H9 (cell line): ENCODE results near the gene CPLX1. TPM values are rescaled to one million over a fixed set of nuclear protein-coding genes. Genes with fewer than 3 reads are reported as not detected.

Experiments
- DNase-seq: peaks from one replicate; pipeline ENCODE4 v3.0.0-alpha.2; 2017
- H2AFZ ChIP-seq: one replicate; pipeline ENCODE4 v1.6.1; 2013; ENCODE audit warnings: mild to moderate bottlenecking, low read length, control low read depth, moderate library complexity
- H2AK5ac ChIP-seq: 2 replicates; pipeline ENCODE4 v1.6.1; 2013; ENCODE audit warnings: low read length, control low read depth, mixed read lengths; ENCODE audit not compliant: insufficient read length
- H2BK120ac ChIP-seq: one replicate; pipeline ENCODE4 v1.6.1; 2013; ENCODE audit warnings: low read depth, mild to moderate bottlenecking, low read length, control low read depth, inconsistent platforms; ENCODE audit not compliant: poor library complexity, severe bottlenecking
- H2BK12ac ChIP-seq: 2 replicates; pipeline ENCODE4 v1.6.1; 2013; ENCODE audit warnings: low read length, control low read depth, mixed read lengths, low read depth; ENCODE audit not compliant: insufficient read length
- H2BK15ac ChIP-seq: 2 replicates; pipeline ENCODE4 v1.6.1; 2013; ENCODE audit warnings: low read depth, low read length, control low read depth
- H2BK20ac ChIP-seq: one replicate; pipeline ENCODE4 v1.6.1; 2013; ENCODE audit warnings: low read depth, mild to moderate bottlenecking, low read length, control low read depth, inconsistent platforms; ENCODE audit not compliant: poor library complexity, severe bottlenecking
- H2BK5ac ChIP-seq: 2 replicates; pipeline ENCODE4 v1.6.1; 2013; ENCODE audit warnings: low read length, control low read depth, mixed read lengths; ENCODE audit not compliant: insufficient read length
- H3K14ac ChIP-seq: 2 replicates; pipeline ENCODE4 v1.6.1; 2013; ENCODE audit warnings: low read length, control low read depth; ENCODE audit not compliant: insufficient read depth
- H3K18ac ChIP-seq: 2 replicates; pipeline ENCODE4 v1.6.1; 2013; ENCODE audit warnings: low read depth, mild to moderate bottlenecking, mixed read lengths, low read length, control low read depth; ENCODE audit not compliant: insufficient read length
- H3K23ac ChIP-seq: 2 replicates; pipeline ENCODE4 v1.6.1; 2013; ENCODE audit warnings: low read length, control low read depth, mixed read lengths, low read depth; ENCODE audit not compliant: insufficient read length
- H3K23me2 ChIP-seq: 2 replicates; pipeline ENCODE4 v1.6.1; 2013; ENCODE audit warnings: low read depth, mild to moderate bottlenecking, mixed read lengths, low read length, control low read depth; ENCODE audit not compliant: insufficient read length, poor library complexity, severe bottlenecking
- H3K27ac ChIP-seq: 2 replicates; pipeline ENCODE4 v1.5.1; 2013; ENCODE audit warnings: low read length, control low read depth, mixed read lengths, low read depth; ENCODE audit not compliant: insufficient read length
- H3K27me3 ChIP-seq: 2 replicates; pipeline ENCODE4 v1.6.1; 2013; ENCODE audit warnings: low read length, control low read depth, inconsistent platforms; ENCODE audit not compliant: insufficient read depth
- H3K4ac ChIP-seq: 2 replicates; pipeline ENCODE4 v1.6.1; 2013; ENCODE audit warnings: low read depth, mild to moderate bottlenecking, control low read depth, inconsistent platforms, low read length, moderate library complexity
- H3K4me1 ChIP-seq: 2 replicates; pipeline ENCODE4 v1.6.1; 2013; ENCODE audit warnings: low read length, control low read depth, inconsistent platforms; ENCODE audit not compliant: insufficient read depth
- H3K4me2 ChIP-seq: 2 replicates; pipeline ENCODE4 v1.6.1; 2013; ENCODE audit warnings: low read length, control low read depth, mixed read lengths; ENCODE audit not compliant: insufficient read length, insufficient read depth
- H3K56ac ChIP-seq: 2 replicates; pipeline ENCODE4 v1.6.1; 2013; ENCODE audit warnings: low read depth, mild to moderate bottlenecking, mixed read lengths, low read length, control low read depth; ENCODE audit not compliant: insufficient read length
- H3K79me1 ChIP-seq: 2 replicates; pipeline ENCODE4 v1.6.1; 2013; ENCODE audit warnings: low read depth, mild to moderate bottlenecking, moderate library complexity, low read length, control low read depth, inconsistent platforms; ENCODE audit not compliant: insufficient read depth, poor library complexity, severe bottlenecking
- H3K79me2 ChIP-seq: 2 replicates; pipeline ENCODE4 v1.6.1; 2013; ENCODE audit warnings: low read length, control low read depth, inconsistent platforms; ENCODE audit not compliant: insufficient read depth
- H3K9ac ChIP-seq: 2 replicates; pipeline ENCODE4 v1.6.1; 2013; ENCODE audit warnings: low read length, control low read depth, mixed read lengths; ENCODE audit not compliant: insufficient read length; ENCODE audit errors: extremely low read depth
- H3K9me3 ChIP-seq: one replicate; pipeline ENCODE4 v1.6.1; 2013; ENCODE audit warnings: low read depth, low read length, inconsistent platforms; ENCODE audit not compliant: control insufficient read depth
- H3T11ph ChIP-seq: one replicate; pipeline ENCODE4 v1.6.1; 2013; ENCODE audit warnings: mild to moderate bottlenecking, low read length, control low read depth, inconsistent platforms
- H4K20me1 ChIP-seq: one replicate; pipeline ENCODE4 v1.6.1; 2013; ENCODE audit not compliant: control insufficient read depth, insufficient read length, insufficient read depth
- H4K5ac ChIP-seq: 2 replicates; pipeline ENCODE4 v1.6.1; 2013; ENCODE audit warnings: low read depth, mild to moderate bottlenecking, mixed read lengths, low read length, control low read depth; ENCODE audit not compliant: insufficient read length
- H4K8ac ChIP-seq: replicated peaks from 2 replicates; pipeline ENCODE4 v1.6.1; 2013; ENCODE audit warnings: low read length, control low read depth, mixed read lengths, low read depth; ENCODE audit not compliant: insufficient read length
- H4K91ac ChIP-seq: 2 replicates; pipeline ENCODE4 v1.6.1; 2013; ENCODE audit warnings: low read depth, mild to moderate bottlenecking, moderate library complexity, mixed read lengths, low read length, control low read depth; ENCODE audit not compliant: insufficient read length
- H3K27ac Mint-ChIP-seq, 3 experiments: 2 replicates in 2 of 3; 3 replicates in 1 of 3; pipeline ENCODE4 v1.8.0; 2020 to 2021; ENCODE audit warnings: mixed read lengths in 3 of 3, mild to moderate bottlenecking in 1 of 3, moderate library complexity in 1 of 3
- H3K27me3 Mint-ChIP-seq: 2 replicates; pipeline ENCODE4 v1.8.0; 2021; ENCODE audit warnings: low read depth, mild to moderate bottlenecking, moderate library complexity, mixed read lengths
- H3K36me3 Mint-ChIP-seq, 3 experiments: 2 replicates in 2 of 3; 3 replicates in 1 of 3; pipeline ENCODE4 v1.8.0; 2020 to 2021; ENCODE audit warnings: low read depth in 3 of 3, mixed read lengths in 3 of 3; ENCODE audit not compliant: insufficient read depth in 1 of 3
- H3K4me1 Mint-ChIP-seq, 2 experiments: 2 replicates each; pipeline ENCODE4 v1.8.0; 2020; ENCODE audit warnings: mixed read lengths in 2 of 2
- H3K4me3 Mint-ChIP-seq, 2 experiments: 2 replicates in 1 of 2; 3 replicates in 1 of 2; pipeline ENCODE4 v1.8.0; 2020 to 2021; ENCODE audit warnings: mild to moderate bottlenecking in 2 of 2, mixed read lengths in 2 of 2, moderate library complexity in 1 of 2
- H3K9me3 Mint-ChIP-seq, 2 experiments: 2 replicates in 1 of 2; 3 replicates in 1 of 2; pipeline ENCODE4 v1.8.0; 2020; ENCODE audit warnings: mild to moderate bottlenecking in 2 of 2, mixed read lengths in 2 of 2, moderate library complexity in 1 of 2
- CTCF ChIP-seq: fragments of 200-600 bp; sonication (generic); conservative IDR thresholded peaks from 3 replicates; pipeline ENCODE4 v1.8.0; 2021; ENCODE audit warnings: antibody characterized with exemption, mild to moderate bottlenecking
- WGBS: extraction: QIAGEN DNeasy Blood & Tissue Kit; methylation state at CpG from one replicate; pipeline ENCODE4 v1.1.7; 2013; ENCODE audit warnings: missing lambda C conversion rate, low lambda C conversion rate, mixed read lengths; ENCODE audit not compliant: insufficient read length; ENCODE audit errors: extremely low coverage; 5-methylcytosine and 5-hydroxymethylcytosine counted together
- total RNA-seq: library from RNA; stranded (reverse); gene quantifications from 2 replicates; pipeline ENCODE4 v1.2.1, GENCODE V29; 2021

The CPLX1 gene
- total RNA-seq, 1 experiment from 2014 or later, result 0.90 TPM

GRCh38 chr4:851701-852430 is 25.9 kb upstream of the CPLX1 start:
- no peaks in the 10 kb centered on the region for H3K79me2 ChIP-seq
- H2BK120ac ChIP-seq, result no peak overlapping the region
- H4K5ac ChIP-seq, result no peak overlapping the region
- no peaks in the 10 kb centered on the region for H3K4me1 ChIP-seq
- no peak overlapping the region for H4K8ac ChIP-seq
- Mint-ChIP-seq H3K9me3 (peaks cover 0 to 6% of the 10 kb centered on the region in 2 experiments; a peak in 1 of 5 replicates), H3K27me3 (no peaks in the 10 kb centered on the region), H3K4me3 (no peak overlapping the region), H3K36me3 (peaks cover 15 to 46% (median 17%) of the 10 kb centered on the region in 3 experiments; a peak in 6 of 7 replicates), H3K27ac (no peak overlapping the region), H3K4me1 (no peaks in the 10 kb centered on the region)
- no peak overlapping the region for H3K27ac ChIP-seq
- no peak overlapping the region for H2BK20ac ChIP-seq
- H3T11ph ChIP-seq, result no peak overlapping the region
- H3K79me1 ChIP-seq, result no peaks in the 10 kb centered on the region
- H3K18ac ChIP-seq, result no peak overlapping the region
- no peaks in the 10 kb centered on the region for H3K23me2 ChIP-seq
- H2BK15ac ChIP-seq, result no peak overlapping the region
- no peak overlapping the region for H3K56ac ChIP-seq
- H4K20me1 ChIP-seq, result no peaks in the 10 kb centered on the region
- no peak overlapping the region for H3K9ac ChIP-seq
- no peak overlapping the region for H2BK5ac ChIP-seq
- DNase-seq, result no peak
- no peak overlapping the region for H3K4me2 ChIP-seq
- H3K9me3 ChIP-seq, result no peaks in the 10 kb centered on the region
- H2AFZ ChIP-seq, result no peak overlapping the region
- no peaks in the 10 kb centered on the region for H3K27me3 ChIP-seq
- WGBS, result no CpG with 5 or more reads among the region's 33 CpGs
- no peak overlapping the region for H3K23ac ChIP-seq
- no peak overlapping the region for H2AK5ac ChIP-seq
- H4K91ac ChIP-seq, result no peak overlapping the region
- H3K14ac ChIP-seq, result no peak overlapping the region; the same call in 1 of the 2 replicates
- H2BK12ac ChIP-seq, result no peak overlapping the region
- no peak overlapping the region for H3K4ac ChIP-seq
- no peak for TF ChIP-seq CTCF
